ENCODE results near the gene ZNF77.

GRCh38 chr19:2978772-2979171 lies 34.0 kb upstream of the ZNF77 start:
- no peak for TF ChIP-seq FOS (IDR thresholded peaks at IDR 0.05; ENCODE audit: borderline replicate concordance, extremely low read depth, insufficient read length)
- TF ChIP-seq NFYB (IDR thresholded peaks at IDR 0.05; ENCODE audit: insufficient read depth, low read depth, low read length): no peak

All from GM12878 (cell line).